SK-N-SH treated with all-trans-retinoic acid at 6 μM for 48 hours (cell line): Measurements from ENCODE around the gene IKZF2.

Experiments
- ATAC-seq: fragments of 200-7000 bp; cut with Tn5 transposase; 3 replicates; pipeline ENCODE4 v1.9.1; 2020; ENCODE audit warnings: mild to moderate bottlenecking, moderate library complexity
- BACH2 ChIP-seq: fragments of 250-450 bp; sonication (Bioruptor Pico); IDR thresholded peaks from 2 replicates; pipeline ENCODE4 v1.9.0; 2021; ENCODE audit warnings: mild to moderate bottlenecking, borderline replicate concordance
- CSDC2 ChIP-seq: fragments of 250-450 bp; sonication (Bioruptor Pico); IDR thresholded peaks from 2 replicates; pipeline ENCODE4 v1.5.0; 2020; ENCODE audit warnings: mild to moderate bottlenecking, moderate library complexity
- ESRRG ChIP-seq: fragments of 250-450 bp; sonication (Bioruptor Pico); IDR thresholded peaks from 2 replicates; pipeline ENCODE4 v1.6.1; 2021; ENCODE audit warnings: mild to moderate bottlenecking
- GLIS3 ChIP-seq: fragments of 250-450 bp; sonication (Bioruptor Pico); IDR thresholded peaks from 2 replicates; pipeline ENCODE4 v1.5.0; 2020; ENCODE audit warnings: mild to moderate bottlenecking, moderate library complexity
- ISL1 ChIP-seq: fragments of 250-450 bp; sonication (Bioruptor Pico); IDR thresholded peaks from 2 replicates; pipeline ENCODE4 v2.1.2; 2022; ENCODE audit warnings: mild to moderate bottlenecking, moderate library complexity
- OSR1 ChIP-seq: fragments of 250-450 bp; sonication (Bioruptor Pico); IDR thresholded peaks from 2 replicates; pipeline ENCODE4 v1.8.0; 2022; ENCODE audit warnings: moderate library complexity, mild to moderate bottlenecking, inconsistent platforms
- PPARA ChIP-seq: fragments of 250-450 bp; sonication (Bioruptor Pico); IDR thresholded peaks from 2 replicates; pipeline ENCODE4 v1.5.0; 2020; ENCODE audit warnings: mild to moderate bottlenecking, borderline replicate concordance
- RARB ChIP-seq: fragments of 250-450 bp; sonication (Bioruptor Pico); IDR thresholded peaks from 2 replicates; pipeline ENCODE4 v1.8.0; 2021; ENCODE audit warnings: mild to moderate bottlenecking, moderate library complexity
- SNAI2 ChIP-seq: fragments of 250-450 bp; sonication (Bioruptor Pico); IDR thresholded peaks from 2 replicates; pipeline ENCODE4 v1.5.0; 2020; ENCODE audit warnings: mild to moderate bottlenecking, moderate library complexity
- TCF4 ChIP-seq: fragments of 250-450 bp; sonication (Bioruptor Pico); IDR thresholded peaks from 2 replicates; pipeline ENCODE4 v1.8.0; 2021; ENCODE audit warnings: mild to moderate bottlenecking, moderate library complexity, borderline replicate concordance
- TOX ChIP-seq: fragments of 250-450 bp; sonication (Bioruptor Pico); IDR thresholded peaks from 2 replicates; pipeline ENCODE4 v1.8.0; 2021; ENCODE audit warnings: mild to moderate bottlenecking, moderate library complexity, borderline replicate concordance
- ZC3H10 ChIP-seq: fragments of 250-450 bp; sonication (Bioruptor Pico); IDR thresholded peaks from 2 replicates; pipeline ENCODE4 v1.5.1; 2021; ENCODE audit warnings: mild to moderate bottlenecking, moderate library complexity
- ZFP3 ChIP-seq: fragments of 250-450 bp; sonication (Bioruptor Pico); IDR thresholded peaks from 2 replicates; pipeline ENCODE4 v1.5.0; 2020; ENCODE audit warnings: mild to moderate bottlenecking, moderate library complexity
- ZFP30 ChIP-seq: fragments of 450-650 bp; formaldehyde crosslinking; IDR thresholded peaks from 2 replicates; pipeline ENCODE4 v1.5.0; 2022; ENCODE audit warnings: mild to moderate bottlenecking, moderate library complexity
- ZNF565 ChIP-seq: fragments of 450-650 bp; formaldehyde crosslinking; conservative IDR thresholded peaks from 2 replicates; pipeline ENCODE4 v1.5.0; 2020; ENCODE audit warnings: low read depth, mild to moderate bottlenecking, moderate library complexity
- ZNF70 ChIP-seq: fragments of 450-650 bp; formaldehyde crosslinking; IDR thresholded peaks from 2 replicates; pipeline ENCODE4 v1.5.0; 2020; ENCODE audit warnings: mild to moderate bottlenecking, moderate library complexity
- ZNF8 ChIP-seq: fragments of 450-650 bp; formaldehyde crosslinking; IDR thresholded peaks from 2 replicates; pipeline ENCODE4 v1.5.0; 2020; ENCODE audit warnings: mild to moderate bottlenecking, moderate library complexity
- TF ChIP-seq, protein P1 (sequence below): fragments of 250-450 bp; sonication (Bioruptor Pico); IDR thresholded peaks from 2 replicates; pipeline ENCODE4 v1.8.0; 2021; ENCODE audit warnings: low read depth, mild to moderate bottlenecking, moderate library complexity, borderline replicate concordance
- TF ChIP-seq, protein P2 (sequence below): fragments of 250-450 bp; sonication (Bioruptor Pico); IDR thresholded peaks from 2 replicates; pipeline ENCODE4 v1.8.0; 2020; ENCODE audit warnings: mild to moderate bottlenecking, moderate library complexity, borderline replicate concordance
- TF ChIP-seq, protein P3 (sequence below): fragments of 250-450 bp; sonication (Bioruptor Pico); IDR thresholded peaks from 2 replicates; pipeline ENCODE4 v1.5.1; 2021; ENCODE audit warnings: mild to moderate bottlenecking, moderate library complexity
- TF ChIP-seq, protein P4 (sequence below): fragments of 250-450 bp; sonication (Bioruptor Pico); IDR thresholded peaks from 2 replicates; pipeline ENCODE4 v1.5.1; 2020; ENCODE audit warnings: low read depth, mild to moderate bottlenecking, moderate library complexity

IKZF2 gene

DNA sequence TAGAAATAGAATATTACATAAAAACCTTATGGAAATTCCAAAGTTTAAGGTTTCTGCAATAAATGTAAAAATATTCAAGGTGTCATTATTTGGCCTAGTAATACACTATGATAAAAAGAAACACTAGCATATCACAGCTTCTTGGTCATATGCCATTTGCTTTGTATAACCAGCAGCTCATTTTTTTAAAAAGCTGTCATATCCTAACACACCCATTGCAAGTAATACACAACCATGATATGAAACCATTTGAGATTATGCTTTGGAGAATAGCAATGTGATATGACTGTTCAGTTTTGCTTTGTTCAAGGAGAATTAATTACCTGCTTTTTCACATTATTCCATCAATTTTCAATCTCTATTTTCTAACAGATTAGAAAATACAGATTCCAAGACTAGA lies 149.0 kb downstream of the IKZF2 start:
- ATAC-seq, result no peak

DNA sequence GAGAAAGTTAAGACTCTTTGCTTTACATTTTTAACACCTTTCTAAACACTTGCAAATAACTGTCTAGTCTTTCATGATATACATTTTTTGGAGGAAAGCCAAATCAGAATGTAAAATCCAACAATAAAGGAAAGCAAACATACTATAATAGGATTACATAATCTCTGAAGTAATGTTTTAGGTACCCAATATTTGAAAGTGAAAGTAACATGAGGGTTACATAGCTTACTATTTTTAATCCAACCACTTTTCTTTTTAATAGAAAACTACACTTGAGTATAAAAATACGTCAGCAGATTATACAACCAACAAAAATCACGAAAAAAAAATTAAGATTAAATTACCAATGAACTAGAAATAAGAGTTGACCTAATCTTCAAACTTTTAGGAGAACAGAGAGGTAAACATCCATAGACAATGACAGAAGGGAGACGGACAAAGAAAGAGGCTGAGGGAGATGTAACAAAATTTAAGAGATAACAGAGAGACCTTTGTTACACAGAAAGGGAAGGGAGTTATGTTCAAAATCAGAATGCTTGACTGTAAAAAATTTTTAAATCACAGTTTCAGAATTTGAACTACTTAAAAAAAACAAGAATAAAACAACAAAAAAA lies 150.0 kb downstream of the IKZF2 start:
- TF ChIP-seq ZNF8 (no peak), PPARA (CRISPR knock-in tag) (no peak), TCF4 (CRISPR knock-in tag) (no peak), OSR1 (CRISPR knock-in tag) (no peak), BACH2 (no peak), ZNF70 (no peak), ESRRG (CRISPR knock-in tag) (no peak), SNAI2 (no peak), ZFP3 (no peak), RARB (CRISPR knock-in tag) (no peak), ZNF565 (no peak), ISL1 (CRISPR knock-in tag) (no peak), ZFP30 (CRISPR knock-in tag) (no peak), ZC3H10 (CRISPR knock-in tag) (no peak), CSDC2 (no peak)
- TF ChIP-seq, protein P1, sequence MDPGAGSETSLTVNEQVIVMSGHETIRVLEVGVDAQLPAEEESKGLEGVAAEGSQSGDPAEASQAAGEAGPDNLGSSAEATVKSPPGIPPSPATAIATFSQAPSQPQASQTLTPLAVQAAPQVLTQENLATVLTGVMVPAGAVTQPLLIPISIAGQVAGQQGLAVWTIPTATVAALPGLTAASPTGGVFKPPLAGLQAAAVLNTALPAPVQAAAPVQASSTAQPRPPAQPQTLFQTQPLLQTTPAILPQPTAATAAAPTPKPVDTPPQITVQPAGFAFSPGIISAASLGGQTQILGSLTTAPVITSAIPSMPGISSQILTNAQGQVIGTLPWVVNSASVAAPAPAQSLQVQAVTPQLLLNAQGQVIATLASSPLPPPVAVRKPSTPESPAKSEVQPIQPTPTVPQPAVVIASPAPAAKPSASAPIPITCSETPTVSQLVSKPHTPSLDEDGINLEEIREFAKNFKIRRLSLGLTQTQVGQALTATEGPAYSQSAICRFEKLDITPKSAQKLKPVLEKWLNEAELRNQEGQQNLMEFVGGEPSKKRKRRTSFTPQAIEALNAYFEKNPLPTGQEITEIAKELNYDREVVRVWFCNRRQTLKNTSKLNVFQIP (CRISPR knock-in tag), result no peak
- TF ChIP-seq, protein P2, sequence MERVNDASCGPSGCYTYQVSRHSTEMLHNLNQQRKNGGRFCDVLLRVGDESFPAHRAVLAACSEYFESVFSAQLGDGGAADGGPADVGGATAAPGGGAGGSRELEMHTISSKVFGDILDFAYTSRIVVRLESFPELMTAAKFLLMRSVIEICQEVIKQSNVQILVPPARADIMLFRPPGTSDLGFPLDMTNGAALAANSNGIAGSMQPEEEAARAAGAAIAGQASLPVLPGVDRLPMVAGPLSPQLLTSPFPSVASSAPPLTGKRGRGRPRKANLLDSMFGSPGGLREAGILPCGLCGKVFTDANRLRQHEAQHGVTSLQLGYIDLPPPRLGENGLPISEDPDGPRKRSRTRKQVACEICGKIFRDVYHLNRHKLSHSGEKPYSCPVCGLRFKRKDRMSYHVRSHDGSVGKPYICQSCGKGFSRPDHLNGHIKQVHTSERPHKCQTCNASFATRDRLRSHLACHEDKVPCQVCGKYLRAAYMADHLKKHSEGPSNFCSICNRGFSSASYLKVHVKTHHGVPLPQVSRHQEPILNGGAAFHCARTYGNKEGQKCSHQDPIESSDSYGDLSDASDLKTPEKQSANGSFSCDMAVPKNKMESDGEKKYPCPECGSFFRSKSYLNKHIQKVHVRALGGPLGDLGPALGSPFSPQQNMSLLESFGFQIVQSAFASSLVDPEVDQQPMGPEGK (CRISPR knock-in tag), result no peak
- TF ChIP-seq, protein P3, sequence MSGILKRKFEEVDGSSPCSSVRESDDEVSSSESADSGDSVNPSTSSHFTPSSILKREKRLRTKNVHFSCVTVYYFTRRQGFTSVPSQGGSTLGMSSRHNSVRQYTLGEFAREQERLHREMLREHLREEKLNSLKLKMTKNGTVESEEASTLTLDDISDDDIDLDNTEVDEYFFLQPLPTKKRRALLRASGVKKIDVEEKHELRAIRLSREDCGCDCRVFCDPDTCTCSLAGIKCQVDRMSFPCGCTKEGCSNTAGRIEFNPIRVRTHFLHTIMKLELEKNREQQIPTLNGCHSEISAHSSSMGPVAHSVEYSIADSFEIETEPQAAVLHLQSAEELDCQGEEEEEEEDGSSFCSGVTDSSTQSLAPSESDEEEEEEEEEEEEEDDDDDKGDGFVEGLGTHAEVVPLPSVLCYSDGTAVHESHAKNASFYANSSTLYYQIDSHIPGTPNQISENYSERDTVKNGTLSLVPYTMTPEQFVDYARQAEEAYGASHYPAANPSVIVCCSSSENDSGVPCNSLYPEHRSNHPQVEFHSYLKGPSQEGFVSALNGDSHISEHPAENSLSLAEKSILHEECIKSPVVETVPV (CRISPR knock-in tag), result no peak
- TF ChIP-seq, all 23 proteins: peak for 0
- no peak for ATAC-seq

More for the DNA sequence above, 149.0 kb downstream of the IKZF2 start:
- no peak for TF ChIP-seq ZFP3
- no peak for TF ChIP-seq RARB (CRISPR knock-in tag)
- no peak for TF ChIP-seq ISL1 (CRISPR knock-in tag)
- TF ChIP-seq CSDC2, result no peak
- no peak for TF ChIP-seq SNAI2

DNA sequence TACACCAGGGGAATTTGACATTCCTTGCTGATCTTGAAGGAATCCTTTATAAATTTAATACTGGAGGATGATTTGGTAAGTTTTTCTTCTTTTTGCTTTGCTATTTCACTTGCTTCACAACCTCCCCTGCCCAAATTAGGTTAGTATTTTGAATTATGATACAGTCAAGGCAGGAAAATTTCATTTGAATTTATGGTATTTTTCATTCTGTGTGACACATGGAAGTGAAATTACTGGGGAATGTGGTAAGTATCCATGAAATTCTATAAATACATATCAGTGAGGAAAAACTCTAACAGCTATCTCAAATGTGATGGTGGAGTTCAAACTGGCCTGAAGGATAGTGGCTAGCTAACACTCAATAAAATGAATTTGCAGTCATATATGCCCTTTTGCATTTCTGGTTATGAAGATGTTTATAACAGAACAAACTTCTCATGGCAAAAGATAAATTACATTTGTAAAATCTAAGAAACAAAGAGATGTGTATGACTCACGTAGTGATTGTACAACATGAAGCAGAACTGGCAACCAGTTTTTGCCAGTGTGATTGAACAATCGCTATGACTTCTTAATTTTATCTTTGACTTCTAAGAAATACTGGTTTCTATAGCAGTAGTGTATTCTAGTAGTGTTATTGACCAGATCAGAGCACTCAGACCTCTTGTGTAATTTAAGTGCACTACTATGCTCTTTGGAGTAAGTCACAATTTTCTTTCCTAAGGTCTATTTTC lies 152.6 kb downstream of the IKZF2 start:
- peak; percentile 68 for TF ChIP-seq ISL1 (CRISPR knock-in tag)
- TF ChIP-seq GLIS3 (CRISPR knock-in tag), result no peak
- TF ChIP-seq ZNF8, result no peak
- no peak for TF ChIP-seq ZFP30 (CRISPR knock-in tag)
- TF ChIP-seq, protein P2 (CRISPR knock-in tag), result 0 out of 2 replicates have a peak, but pooled peaks have one; percentile 33
- no peak for TF ChIP-seq ZC3H10 (CRISPR knock-in tag)
- TF ChIP-seq PPARA (CRISPR knock-in tag), result no peak
- TF ChIP-seq TOX, result 0 out of 2 replicates have a peak, but pooled peaks have one; percentile 4
- TF ChIP-seq, all 23 proteins: peak for 3
- ATAC-seq, result peak; percentile 53

DNA sequence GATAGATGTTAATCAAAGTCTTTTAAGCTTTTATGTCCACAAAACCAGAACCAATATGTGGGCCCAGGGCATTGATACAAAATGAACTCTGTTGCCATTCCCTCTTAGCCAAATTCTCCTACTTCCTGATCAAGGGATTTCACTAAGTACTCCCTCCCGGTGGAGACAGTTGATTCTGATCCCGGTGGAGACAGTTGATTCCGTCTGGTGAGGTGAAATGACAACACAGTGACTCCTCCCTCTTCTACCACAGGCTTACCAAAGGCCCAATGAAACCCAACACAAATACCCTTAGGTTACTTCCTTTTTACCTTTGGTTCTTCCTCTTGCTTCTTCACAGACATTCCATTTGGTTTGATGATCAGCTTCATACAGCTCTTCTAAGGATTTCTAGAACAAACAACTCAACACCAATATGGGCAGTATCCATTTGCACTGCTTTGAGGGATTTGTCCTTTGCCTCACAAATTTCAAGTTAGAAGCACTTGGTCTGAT lies 153.8 kb downstream of the IKZF2 start:
- ATAC-seq, result no peak
- TF ChIP-seq GLIS3 (CRISPR knock-in tag) (no peak), TCF4 (CRISPR knock-in tag) (no peak), BACH2 (no peak), TOX (no peak), CSDC2 (no peak), ZC3H10 (CRISPR knock-in tag) (no peak), ZFP30 (CRISPR knock-in tag) (no peak), SNAI2 (no peak)
- TF ChIP-seq, protein P3 (CRISPR knock-in tag), result no peak
- TF ChIP-seq, protein P2 (CRISPR knock-in tag), result no peak
- TF ChIP-seq, protein P4, sequence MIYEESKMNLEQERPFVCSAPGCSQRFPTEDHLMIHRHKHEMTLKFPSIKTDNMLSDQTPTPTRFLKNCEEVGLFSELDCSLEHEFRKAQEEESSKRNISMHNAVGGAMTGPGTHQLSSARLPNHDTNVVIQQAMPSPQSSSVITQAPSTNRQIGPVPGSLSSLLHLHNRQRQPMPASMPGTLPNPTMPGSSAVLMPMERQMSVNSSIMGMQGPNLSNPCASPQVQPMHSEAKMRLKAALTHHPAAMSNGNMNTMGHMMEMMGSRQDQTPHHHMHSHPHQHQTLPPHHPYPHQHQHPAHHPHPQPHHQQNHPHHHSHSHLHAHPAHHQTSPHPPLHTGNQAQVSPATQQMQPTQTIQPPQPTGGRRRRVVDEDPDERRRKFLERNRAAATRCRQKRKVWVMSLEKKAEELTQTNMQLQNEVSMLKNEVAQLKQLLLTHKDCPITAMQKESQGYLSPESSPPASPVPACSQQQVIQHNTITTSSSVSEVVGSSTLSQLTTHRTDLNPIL, result no peak
